K562 (cell line): ENCODE measurements around the gene VWA2. TPM values are rescaled to one million over a fixed set of nuclear protein-coding genes. Genes with fewer than 3 reads are reported as not detected.

Source experiments
- ATAC-seq: fragments of 200-7000 bp; cut with Tn5 transposase; 3 replicates; pipeline ENCODE4 v1.9.1; 2020; ENCODE audit warnings: moderate library complexity
- BruUV-seq: library from RNA; stranded (reverse); fragments of 400-500 nt; replicated peaks from 2 replicates; lab custom pipeline; 2021; lab: Mats Ljungman, UMichigan
- CTCF ChIA-PET: fragments of 300-600 bp; formaldehyde crosslinking; extraction: SDS; loops from one replicate; lab custom pipeline; 2021; ENCODE audit warnings: low intra/inter-chr PET ratio; lab: Yijun Ruan, JAX
- POLR2A ChIA-PET: fragments of 300-600, 350-650 bp; sonication (Branson Sonifier 250); formaldehyde crosslinking; extraction: SDS; loops from one replicate; lab custom pipeline; 2021; ENCODE audit warnings: antibody characterized with exemption, inconsistent platforms; lab: Yijun Ruan, JAX
- DNase-seq, 4 experiments: peaks; one replicate each; pipeline versions ENCODE4 v3.0.0 to v3.0.0-alpha.2; 2011 to 2018; ENCODE audit warnings: low spot score in 3 of 4, mixed read lengths in 3 of 4; ENCODE audit errors: extremely low read depth in 1 of 4
- FAIRE-seq: peaks from 2 replicates; lab custom pipeline; 2011; peaks lifted over from hg19 to GRCh38; lab: Jason Lieb, UNC
- H2AFZ ChIP-seq: 2 replicates; pipeline ENCODE4 v1.6.0; 2011; ENCODE audit warnings: low read depth, low read length, control low read depth, inconsistent platforms
- H3K27ac ChIP-seq: fragments of 200-600 bp; 3 replicates; pipeline ENCODE4 v1.8.0; 2011; ENCODE audit warnings: low read depth, mild to moderate bottlenecking, control low read depth, inconsistent platforms, low read length, moderate library complexity, mixed read lengths; ENCODE audit errors: extremely low read depth
- H3K27me3 ChIP-seq, 2 experiments: fragments of 300-600 bp in 1 of 2; 2 replicates in 1 of 2; 3 replicates in 1 of 2; pipeline versions ENCODE4 v1.6.0 to v1.8.0; 2011; ENCODE audit warnings: inconsistent platforms in 2 of 2, low read length in 2 of 2, mild to moderate bottlenecking in 1 of 2, mixed read lengths in 1 of 2, moderate library complexity in 1 of 2; ENCODE audit not compliant: control insufficient read depth in 2 of 2, insufficient read depth in 2 of 2
- H3K36me3 ChIP-seq: fragments of 300-600 bp; 3 replicates; pipeline ENCODE4 v1.8.0; 2011; ENCODE audit warnings: mild to moderate bottlenecking, low read length, inconsistent platforms; ENCODE audit not compliant: control insufficient read depth, insufficient read depth
- H3K4me1 ChIP-seq, 2 experiments: fragments of 200-600 bp in 1 of 2; replicated peaks in 1 of 2; 2 replicates in 1 of 2; 3 replicates in 1 of 2; pipeline versions ENCODE4 v1.5.1 to v1.8.0; 2011; ENCODE audit warnings: inconsistent platforms in 2 of 2, low read length in 2 of 2, mild to moderate bottlenecking in 1 of 2, mixed read lengths in 1 of 2, moderate library complexity in 1 of 2; ENCODE audit not compliant: control insufficient read depth in 2 of 2, insufficient read depth in 2 of 2
- H3K4me2 ChIP-seq: 2 replicates; pipeline ENCODE4 v1.6.1; 2011; ENCODE audit warnings: low read length, control low read depth, inconsistent platforms, mixed read lengths; ENCODE audit not compliant: insufficient read depth
- H3K4me3 ChIP-seq: fragments of 200-600 bp; sonication (generic), shearing (Covaris generic); 2 replicates; pipeline ENCODE4 v1.5.1; 2016; ENCODE audit warnings: control low read depth, inconsistent platforms
- H3K79me2 ChIP-seq: fragments of 200-600 bp; 3 replicates; pipeline ENCODE4 v1.8.0; 2011; ENCODE audit warnings: low read length, inconsistent platforms; ENCODE audit not compliant: control insufficient read depth, insufficient read depth
- H3K9ac ChIP-seq, 2 experiments: 2 replicates each; pipeline versions ENCODE4 v1.6.0 to v1.6.1; 2011; ENCODE audit warnings: low read depth in 2 of 2, low read length in 2 of 2, control low read depth in 1 of 2, inconsistent platforms in 1 of 2, mild to moderate bottlenecking in 1 of 2, mixed read lengths in 1 of 2; ENCODE audit not compliant: insufficient read depth in 1 of 2
- H3K9me1 ChIP-seq: one replicate; pipeline ENCODE4 v1.6.0; 2011; ENCODE audit warnings: inconsistent platforms, mild to moderate bottlenecking, low read length, moderate library complexity; ENCODE audit not compliant: control insufficient read depth, insufficient read depth
- H3K9me3 ChIP-seq: replicated peaks from 2 replicates; pipeline ENCODE4 v1.5.1; 2011; ENCODE audit warnings: low read depth, low read length, inconsistent platforms; ENCODE audit not compliant: control insufficient read depth, insufficient read depth
- H4K20me1 ChIP-seq: replicated peaks from 2 replicates; pipeline ENCODE4 v1.6.1; 2011; ENCODE audit warnings: low read length, inconsistent platforms, mixed read lengths; ENCODE audit not compliant: control insufficient read depth, insufficient read depth
- ETV1 ChIP-seq: fragments of 450-650 bp; conservative IDR thresholded peaks from 2 replicates; pipeline ENCODE4 v1.6.1; 2016; ENCODE audit warnings: missing genetic modification characterization, control low read depth, low read depth, missing compliant biosample characterization
- LCOR ChIP-seq: sonication (generic); formaldehyde crosslinking; IDR thresholded peaks from 2 replicates; pipeline ENCODE4 v1.8.0; 2022; ENCODE audit warnings: mild to moderate bottlenecking, missing genetic modification reagents
- MAFK ChIP-seq: IDR thresholded peaks from 2 replicates; pipeline ENCODE4 v1.6.1; 2011; ENCODE audit warnings: low read length, improper control_type of control experiment
- NCOA1 ChIP-seq: fragments of 450-650 bp; IDR thresholded peaks from 2 replicates; pipeline ENCODE4 v1.6.1; 2016; ENCODE audit warnings: low read depth
- NFYB ChIP-seq: IDR thresholded peaks from 2 replicates; pipeline ENCODE4 v1.6.1; 2011; ENCODE audit warnings: mild to moderate bottlenecking, moderate library complexity; ENCODE audit not compliant: insufficient read length; ENCODE audit errors: extremely low read depth
- PBX2 ChIP-seq, 2 experiments: IDR thresholded peaks in 1 of 2; conservative IDR thresholded peaks in 1 of 2; 2 replicates each; pipeline ENCODE4 v1.6.1; 2016; ENCODE audit warnings: low read depth in 2 of 2, mild to moderate bottlenecking in 1 of 2, missing compliant biosample characterization in 1 of 2, missing genetic modification characterization in 1 of 2, moderate library complexity in 1 of 2
- PHTF2 ChIP-seq: fragments of 250-450 bp; sonication (Bioruptor Pico); IDR thresholded peaks from 2 replicates; pipeline ENCODE4 v1.5.0; 2021; ENCODE audit warnings: mild to moderate bottlenecking
- RBFOX2 ChIP-seq: fragments of 200-400 bp; formaldehyde crosslinking; IDR thresholded peaks from 2 replicates; pipeline ENCODE4 v1.6.1; 2017; ENCODE audit warnings: low read depth, mild to moderate bottlenecking, low read length, moderate library complexity
- TAL1 ChIP-seq: fragments of 450-650 bp; IDR thresholded peaks from 2 replicates; pipeline ENCODE4 v1.6.1; 2016; ENCODE audit warnings: mild to moderate bottlenecking
- ZC3H4 ChIP-seq: sonication (generic); formaldehyde crosslinking; IDR thresholded peaks from 2 replicates; pipeline ENCODE4 v1.9.0; 2021; ENCODE audit warnings: missing genetic modification reagents, borderline replicate concordance
- ZNF699 ChIP-seq: fragments of 250-450 bp; sonication (Bioruptor Pico); IDR thresholded peaks from 2 replicates; pipeline ENCODE4 v1.8.0; 2021; ENCODE audit warnings: mild to moderate bottlenecking, moderate library complexity; ENCODE audit not compliant: insufficient replicate concordance
- WGBS: fragments of 100-300 bp; shearing (Covaris generic); methylation state at CpG from one replicate; pipeline ENCODE4 v1.1.6; 2016; ENCODE audit warnings: low coverage, mixed read lengths; ENCODE audit not compliant: insufficient coverage; ENCODE audit errors: missing lambda C conversion rate; 5-methylcytosine and 5-hydroxymethylcytosine counted together
- in situ Hi-C: fragments of 300-500 bp; cut with MboI; formaldehyde crosslinking; loops from 4 replicates; pipeline ENCODE4 v1.15.0; 2018; ENCODE audit warnings: inconsistent platforms, mixed read lengths
- intact Hi-C: fragments of 100-400 bp; cut with micrococcal nuclease; formaldehyde crosslinking; loops from 2 replicates; pipeline ENCODE4 v1.14.2; 2022
- polyA plus RNA-seq, 8 experiments: library from polyadenylated mRNA; depleted of rRNA in 4 of 8; stranded (reverse) in 5 of 8; unstranded in 3 of 8; fragments of >200 nt; fragmentation: Nextera tagmentation in 2 of 8; fragmentation: Illumina TruSeq in 1 of 8; extraction: Ambion mirVana in 2 of 8; extraction: Trizol in 1 of 8; gene quantifications; 2 replicates each; pipeline versions ENCODE4 v1.2.1 to v1.2.3, GENCODE V29; 2011 to 2014; ENCODE audit warnings: inconsistent platforms in 1 of 8, missing spikeins in 1 of 8
- total RNA-seq, 7 experiments: library from RNA; depleted of rRNA in 6 of 7; stranded (reverse); fragments of >200 nt in 6 of 7; fragmentation: Illumina TruSeq in 2 of 7; extraction: Trizol in 2 of 7; gene quantifications; 2 replicates each; pipeline versions ENCODE4 v1.2.1 to v1.2.3, GENCODE V29; 2011 to 2021; ENCODE audit warnings: low replicate concordance in 1 of 7
- TF ChIP-seq, protein P1 (sequence below): fragments of 450-650 bp; IDR thresholded peaks from 2 replicates; pipeline ENCODE4 v1.7.0; 2016; ENCODE audit warnings: borderline replicate concordance

VWA2 gene
- total and polyA plus RNA-seq, 9 of the 15 experiments (the other 6 are each of a cell fraction or from before 2014, with no cell fraction given): not detected

DNA sequence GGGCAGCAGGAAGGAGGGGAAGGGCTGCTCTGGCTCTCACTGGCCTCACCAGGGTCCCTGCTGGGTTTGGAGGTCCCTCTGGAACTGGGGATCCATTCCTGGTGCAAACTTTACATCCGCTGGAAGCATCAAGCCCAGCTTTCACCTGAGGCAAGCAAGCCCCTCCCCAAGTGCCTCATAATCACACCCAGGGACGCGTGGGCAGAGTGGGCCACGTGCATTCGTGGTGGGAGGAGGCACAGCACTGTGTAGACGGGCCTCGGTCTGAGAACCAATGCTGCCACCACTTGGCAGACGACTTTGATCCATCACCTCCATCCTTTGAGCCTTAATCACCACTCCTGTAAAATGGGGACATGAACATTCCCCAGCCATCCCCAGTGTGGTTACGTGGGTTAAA lies 74.1 kb downstream of the VWA2 start:
- H3K79me2 ChIP-seq: no peaks in the 10 kb centered on the region
- H3K4me3 ChIP-seq: no peak overlapping the region
- no peaks in the 10 kb centered on the region for H4K20me1 ChIP-seq
- no peaks in the 10 kb centered on the region for H3K9me3 ChIP-seq
- H3K9ac ChIP-seq: no peak overlapping the region
- no peaks in the 10 kb centered on the region for H3K9me1 ChIP-seq
- peaks cover 0 to 43% of the 10 kb centered on the region in 2 experiments; a peak in 3 of 5 replicates for H3K27me3 ChIP-seq
- BruUV-seq: no TSS peak
- no peak overlapping the region for H3K27ac ChIP-seq
- intact Hi-C loops (no loop called here), in situ Hi-C loops (no loop called here)
- DNase-seq (no peak), ATAC-seq (no peak), FAIRE-seq (no peak)
- WGBS: 2% methylated on average over 6 of the region's 9 CpGs
- POLR2A ChIA-PET: no interaction called here
- H3K36me3 ChIP-seq: no peaks in the 10 kb centered on the region
- no peak overlapping the region for H3K4me2 ChIP-seq
- H3K4me1 ChIP-seq: no peaks in the 10 kb centered on the region
- no peak overlapping the region for H2AFZ ChIP-seq
- TF ChIP-seq PHTF2 (CRISPR knock-in tag): no peak
- TF ChIP-seq ETV1 (tag): no peak
- CTCF ChIA-PET: no interaction called here

DNA sequence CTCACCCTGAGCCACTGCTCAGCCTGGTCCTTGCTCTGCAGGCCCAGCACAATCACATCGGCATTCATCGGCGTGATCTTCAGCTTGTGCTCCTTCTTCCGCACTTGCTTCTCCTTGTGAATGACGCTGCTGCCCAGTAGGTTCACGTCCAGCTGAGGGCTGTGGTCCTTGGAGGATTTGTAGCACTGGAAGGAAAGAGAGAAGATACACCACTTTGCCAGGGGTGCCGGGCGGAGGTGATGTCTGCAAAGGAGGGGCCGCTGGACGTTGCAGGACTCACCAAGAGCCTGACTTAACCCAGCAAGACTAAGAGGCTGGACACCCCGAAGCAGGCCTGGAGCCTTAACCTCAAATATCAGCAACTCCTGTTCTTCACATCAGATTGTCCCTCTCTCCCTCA lies 74.8 kb downstream of the VWA2 start:
- DNase-seq: no peak
- no peak overlapping the region for H3K4me2 ChIP-seq
- ATAC-seq: no peak
- H4K20me1 ChIP-seq: no peaks in the 10 kb centered on the region
- no peak overlapping the region for H2AFZ ChIP-seq
- intact Hi-C loops: no loop called here
- H3K27me3 ChIP-seq: peaks cover 0 to 37% of the 10 kb centered on the region in 2 experiments; a peak in 3 of 5 replicates
- no peaks in the 10 kb centered on the region for H3K9me1 ChIP-seq
- no peaks in the 10 kb centered on the region for H3K4me1 ChIP-seq
- no peak for FAIRE-seq
- no peaks in the 10 kb centered on the region for H3K9me3 ChIP-seq
- no peak overlapping the region for H3K4me3 ChIP-seq
- CTCF ChIA-PET: no interaction called here
- WGBS: 1% methylated on average over 11 of the region's 11 CpGs
- H3K27ac ChIP-seq: no peak overlapping the region
- H3K79me2 ChIP-seq: no peaks in the 10 kb centered on the region
- in situ Hi-C loops: no loop called here
- no peaks in the 10 kb centered on the region for H3K36me3 ChIP-seq
- no TSS peak for BruUV-seq
- POLR2A ChIA-PET: no interaction called here
- H3K9ac ChIP-seq: no peak overlapping the region
- no peak for TF ChIP-seq ZC3H4 (CRISPR knock-in tag)
- no peak for TF ChIP-seq LCOR (CRISPR knock-in tag)
- TF ChIP-seq, protein P1, sequence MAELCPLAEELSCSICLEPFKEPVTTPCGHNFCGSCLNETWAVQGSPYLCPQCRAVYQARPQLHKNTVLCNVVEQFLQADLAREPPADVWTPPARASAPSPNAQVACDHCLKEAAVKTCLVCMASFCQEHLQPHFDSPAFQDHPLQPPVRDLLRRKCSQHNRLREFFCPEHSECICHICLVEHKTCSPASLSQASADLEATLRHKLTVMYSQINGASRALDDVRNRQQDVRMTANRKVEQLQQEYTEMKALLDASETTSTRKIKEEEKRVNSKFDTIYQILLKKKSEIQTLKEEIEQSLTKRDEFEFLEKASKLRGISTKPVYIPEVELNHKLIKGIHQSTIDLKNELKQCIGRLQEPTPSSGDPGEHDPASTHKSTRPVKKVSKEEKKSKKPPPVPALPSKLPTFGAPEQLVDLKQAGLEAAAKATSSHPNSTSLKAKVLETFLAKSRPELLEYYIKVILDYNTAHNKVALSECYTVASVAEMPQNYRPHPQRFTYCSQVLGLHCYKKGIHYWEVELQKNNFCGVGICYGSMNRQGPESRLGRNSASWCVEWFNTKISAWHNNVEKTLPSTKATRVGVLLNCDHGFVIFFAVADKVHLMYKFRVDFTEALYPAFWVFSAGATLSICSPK: no peak
- TF ChIP-seq RBFOX2: no peak
- no peak for TF ChIP-seq MAFK
- TF ChIP-seq NFYB: no peak
- TF ChIP-seq NCOA1: no peak
- TF ChIP-seq TAL1: no peak
- TF ChIP-seq ZNF699 (CRISPR knock-in tag): no peak
- TF ChIP-seq PBX2 (CRISPR knock-in tag; IDR thresholded peaks at IDR 0.05; ENCODE audit: low read depth): no peak
- TF ChIP-seq PBX2 (tag; conservative IDR thresholded peaks at IDR 0.05; ENCODE audit: low read depth): no peak
